HFFc6 (cell line): ENCODE data around the gene GSC. TPM values are rescaled to one million over a fixed set of nuclear protein-coding genes. Genes with fewer than 3 reads are reported as not detected.
"Not testable (repeated sequence)": the region's sequence is repeated elsewhere in the genome, so short reads cannot be mapped to it uniquely, and the experiment has no call there.

Experiments used
- DNase-seq: peaks from one replicate; pipeline ENCODE4 v3.0.0-alpha.2; 2018
- H3K27ac Mint-ChIP-seq: 2 replicates; pipeline ENCODE4 v1.8.0; 2020; ENCODE audit warnings: mild to moderate bottlenecking, mixed read lengths
- H3K27me3 Mint-ChIP-seq: 2 replicates; pipeline ENCODE4 v1.8.0; 2021; ENCODE audit warnings: mild to moderate bottlenecking, moderate library complexity, mixed read lengths; ENCODE audit not compliant: insufficient read depth
- H3K36me3 Mint-ChIP-seq: 2 replicates; pipeline ENCODE4 v1.8.0; 2021; ENCODE audit warnings: low read depth, mixed read lengths
- H3K4me1 Mint-ChIP-seq: 2 replicates; pipeline ENCODE4 v1.8.0; 2020; ENCODE audit warnings: low read depth, mixed read lengths
- H3K4me3 Mint-ChIP-seq: 2 replicates; pipeline ENCODE4 v1.8.0; 2020; ENCODE audit warnings: mild to moderate bottlenecking, moderate library complexity, mixed read lengths
- H3K9me3 Mint-ChIP-seq: 2 replicates; pipeline ENCODE4 v1.8.0; 2020; ENCODE audit warnings: mild to moderate bottlenecking, mixed read lengths
- CTCF ChIP-seq: fragments of 200-600 bp; sonication (generic); IDR thresholded peaks from 2 replicates; pipeline ENCODE4 v1.5.0; 2021; ENCODE audit warnings: antibody characterized with exemption, mild to moderate bottlenecking
- long read RNA-seq: library from polyadenylated mRNA; unstranded; transcript quantifications from one replicate; pipeline ENCODE4 v2.0.0, GENCODE V29; 2019
- total RNA-seq, 6 experiments: library from RNA; stranded (reverse); fragmentation: NEBNext Ultra II Directional; extraction: Animal tissue kit (Norgen Biotek cat#: 25700); gene quantifications; 2 replicates in 1 of 6; 3 replicates in 5 of 6; pipeline ENCODE4 v1.2.3, GENCODE V29; 2021

GSC gene
- not detected for total RNA-seq
- long read RNA-seq: 0 reads

- Mint-ChIP-seq H3K4me3 (no peak within 1 kb of the TSS), H3K9me3 (peaks cover 42% of the 10 kb centered on the region), H3K27ac (no peak within 1 kb of the TSS), H3K36me3 (peaks cover 14% of the 10 kb centered on the region), H3K4me1 (no peaks in the 10 kb centered on the region), H3K27me3 (peaks cover 15% of the 10 kb centered on the region)
- DNase-seq: no peak
- no peak for TF ChIP-seq CTCF
These were observed at the start of gene GSC for GRCh38 chr14:94769391-94770250. GSC (minus strand) TSS chr14:94770113; CDS start chr14:94770015, 98 bp downstream.

GRCh38 chr14:94819531-94819930 lies 49.6 kb upstream of the GSC start:
- no peak overlapping the region for H3K4me3 Mint-ChIP-seq
- no peaks in the 10 kb centered on the region for H3K4me1 Mint-ChIP-seq
- no peak for TF ChIP-seq CTCF
- H3K27ac Mint-ChIP-seq: no peak overlapping the region
- no peak for DNase-seq
- H3K36me3 Mint-ChIP-seq: no peaks in the 10 kb centered on the region; the same call in 1 of the 2 replicates
- peaks cover 38% of the 10 kb centered on the region for H3K9me3 Mint-ChIP-seq
- no peaks in the 10 kb centered on the region for H3K27me3 Mint-ChIP-seq

GRCh38 chr14:94816113-94816512 lies 46.2 kb upstream of the GSC start:
- Mint-ChIP-seq H3K36me3 (peaks cover 4% of the 10 kb centered on the region; the same call in 1 of the 2 replicates), H3K9me3 (peaks cover 57% of the 10 kb centered on the region), H3K27ac (no peak overlapping the region), H3K4me1 (no peaks in the 10 kb centered on the region), H3K27me3 (no peaks in the 10 kb centered on the region), H3K4me3 (no peak overlapping the region)
- no peak for TF ChIP-seq CTCF
- DNase-seq: no peak

- H3K27me3 Mint-ChIP-seq: no peaks in the 10 kb centered on the region; the same call in 1 of the 2 replicates
- H3K4me3 Mint-ChIP-seq: no peak overlapping the region
- no peaks in the 10 kb centered on the region for H3K4me1 Mint-ChIP-seq
- peaks cover 38% of the 10 kb centered on the region for H3K9me3 Mint-ChIP-seq
- H3K27ac Mint-ChIP-seq: no peak overlapping the region
- no peaks in the 10 kb centered on the region for H3K36me3 Mint-ChIP-seq
- DNase-seq: no peak
- no peak for TF ChIP-seq CTCF
These were observed 35.9 kb upstream of the GSC start for GRCh38 chr14:94805680-94806288.

GRCh38 chr14:94801225-94801624 lies 31.3 kb upstream of the GSC start:
- H3K27me3 Mint-ChIP-seq: no peaks in the 10 kb centered on the region
- no peak overlapping the region for H3K27ac Mint-ChIP-seq
- peaks cover 46% of the 10 kb centered on the region for H3K9me3 Mint-ChIP-seq
- H3K36me3 Mint-ChIP-seq: no peaks in the 10 kb centered on the region
- no peaks in the 10 kb centered on the region for H3K4me1 Mint-ChIP-seq
- no peak overlapping the region for H3K4me3 Mint-ChIP-seq
- DNase-seq: no peak
- no peak for TF ChIP-seq CTCF

- not testable (repeated sequence) for H3K4me1 Mint-ChIP-seq, H3K36me3 Mint-ChIP-seq, H3K27ac Mint-ChIP-seq, H3K27me3 Mint-ChIP-seq, DNase-seq, H3K4me3 Mint-ChIP-seq
- peaks cover 47% of the 10 kb centered on the region for H3K9me3 Mint-ChIP-seq
These were observed 30.9 kb upstream of the GSC start for GRCh38 chr14:94800764-94801163.
